GM23338 (cell line): ENCODE measurements around the gene REL. TPM values are rescaled to one million over a fixed set of nuclear protein-coding genes. Genes with fewer than 3 reads are reported as not detected.

Experiments used
- ATAC-seq: fragments of 200-7000 bp; cut with Tn5 transposase; 3 replicates; pipeline ENCODE4 v1.9.1; 2020
- DNase-seq: peaks from one replicate; pipeline ENCODE4 v3.0.0-alpha.2; 2015; ENCODE audit warnings: low spot score
- H2AFZ ChIP-seq: fragments of 200-600 bp; sonication (generic); 2 replicates; pipeline ENCODE4 v1.8.0; 2016; ENCODE audit warnings: antibody characterized with exemption, mild to moderate bottlenecking, moderate library complexity
- H3F3A ChIP-seq: fragments of 200-600 bp; sonication (generic); replicated peaks from 2 replicates; pipeline ENCODE4 v1.8.0; 2017; ENCODE audit warnings: antibody characterized with exemption, mixed run types, low read depth
- H3K27ac ChIP-seq: fragments of 200-600 bp; sonication (generic); 2 replicates; pipeline ENCODE4 v1.6.1; 2016; ENCODE audit warnings: low read depth
- H3K27me3 ChIP-seq: fragments of 200-600 bp; sonication (generic); 2 replicates; pipeline ENCODE4 v1.8.0; 2016; ENCODE audit warnings: mild to moderate bottlenecking, mixed run types, moderate library complexity; ENCODE audit not compliant: insufficient read depth
- H3K36me3 ChIP-seq: fragments of 200-600 bp; sonication (generic); 2 replicates; pipeline ENCODE4 v1.8.0; 2016; ENCODE audit warnings: mild to moderate bottlenecking; ENCODE audit not compliant: insufficient read depth
- H3K4me1 ChIP-seq: fragments of 200-600 bp; sonication (generic); 2 replicates; pipeline ENCODE4 v1.8.0; 2016; ENCODE audit warnings: mild to moderate bottlenecking, moderate library complexity; ENCODE audit not compliant: insufficient read depth
- H3K4me2 ChIP-seq: fragments of 200-600 bp; sonication (generic); 2 replicates; pipeline ENCODE4 v1.7.1; 2017; ENCODE audit warnings: mixed run types
- H3K4me3 ChIP-seq: fragments of 200-600 bp; sonication (generic); 2 replicates; pipeline ENCODE4 v1.6.1; 2016; ENCODE audit warnings: mixed run types
- H3K79me2 ChIP-seq: fragments of 200-600 bp; sonication (generic); replicated peaks from 2 replicates; pipeline ENCODE4 v1.8.0; 2017; ENCODE audit warnings: mild to moderate bottlenecking; ENCODE audit not compliant: insufficient read depth
- H3K9me2 ChIP-seq: fragments of 200-600 bp; sonication (generic); 2 replicates; pipeline ENCODE4 v1.8.0; 2017; ENCODE audit not compliant: insufficient read depth
- H4K20me1 ChIP-seq: fragments of 200-600 bp; sonication (generic); replicated peaks from 2 replicates; pipeline ENCODE4 v1.8.0; 2017; ENCODE audit warnings: mild to moderate bottlenecking; ENCODE audit not compliant: insufficient read depth
- H3K27ac Mint-ChIP-seq: 2 replicates; pipeline ENCODE4 v1.8.0; 2020; ENCODE audit warnings: inconsistent platforms, mild to moderate bottlenecking, moderate library complexity, mixed read lengths
- H3K27me3 Mint-ChIP-seq: 3 replicates; pipeline ENCODE4 v1.8.0; 2022; ENCODE audit warnings: low read depth, mild to moderate bottlenecking, moderate library complexity, mixed read lengths, inconsistent platforms; ENCODE audit not compliant: insufficient read depth, poor library complexity
- H3K36me3 Mint-ChIP-seq: 3 replicates; pipeline ENCODE4 v1.8.0; 2021; ENCODE audit warnings: low read depth, mild to moderate bottlenecking, inconsistent platforms, moderate library complexity, mixed read lengths
- H3K4me1 Mint-ChIP-seq: 3 replicates; pipeline ENCODE4 v1.8.0; 2020; ENCODE audit warnings: mild to moderate bottlenecking, inconsistent platforms, mixed read lengths
- H3K4me3 Mint-ChIP-seq: 3 replicates; pipeline ENCODE4 v1.8.0; 2021; ENCODE audit warnings: moderate library complexity, mild to moderate bottlenecking, inconsistent platforms, mixed read lengths
- H3K9me3 Mint-ChIP-seq: 3 replicates; pipeline ENCODE4 v1.8.0; 2020; ENCODE audit warnings: moderate library complexity, mild to moderate bottlenecking, inconsistent platforms, mixed read lengths
- CREB1 ChIP-seq: fragments of 250-450 bp; sonication (Bioruptor Pico); IDR thresholded peaks from 2 replicates; pipeline ENCODE4 v1.5.0; 2020; ENCODE audit warnings: low read depth, mild to moderate bottlenecking, moderate library complexity
- EZH2 ChIP-seq: fragments of 200-600 bp; sonication (generic); IDR thresholded peaks from one replicate; pipeline ENCODE4 v1.8.0; 2017; ENCODE audit warnings: antibody characterized with exemption, mild to moderate bottlenecking, low read depth; ENCODE audit not compliant: unreplicated experiment
- JUNB ChIP-seq: IDR thresholded peaks from one replicate; pipeline ENCODE4 v1.6.1; 2016; ENCODE audit warnings: antibody characterized with exemption; ENCODE audit not compliant: unreplicated experiment
- NANOG ChIP-seq: IDR thresholded peaks from 2 replicates; pipeline ENCODE4 v1.6.1; 2016; ENCODE audit warnings: antibody characterized with exemption, borderline replicate concordance
- POLR2AphosphoS5 ChIP-seq: IDR thresholded peaks from 2 replicates; pipeline ENCODE4 v1.6.1; 2016; ENCODE audit warnings: antibody characterized with exemption, low read depth
- REST ChIP-seq: IDR thresholded peaks from one replicate; pipeline ENCODE4 v1.6.1; 2018; ENCODE audit warnings: antibody characterized with exemption; ENCODE audit not compliant: unreplicated experiment
- STAT1 ChIP-seq: IDR thresholded peaks from one replicate; pipeline ENCODE4 v1.6.1; 2016; ENCODE audit warnings: antibody characterized with exemption; ENCODE audit not compliant: unreplicated experiment
- ZNF114 ChIP-seq: fragments of 250-450 bp; sonication (Bioruptor Pico); IDR thresholded peaks from 2 replicates; pipeline ENCODE4 v1.5.0; 2020; ENCODE audit warnings: mild to moderate bottlenecking, moderate library complexity
- ZNF331 ChIP-seq: fragments of 250-450 bp; sonication (Bioruptor Pico); IDR thresholded peaks from 2 replicates; pipeline ENCODE4 v1.5.0; 2020; ENCODE audit warnings: low read depth, mild to moderate bottlenecking, moderate library complexity
- polyA plus RNA-seq: library from polyadenylated mRNA; unstranded; fragments of >200 nt; fragmentation: Nextera tagmentation; extraction: Ambion mirVana; gene quantifications from 2 replicates; pipeline ENCODE4 v1.2.1, GENCODE V29; 2016
- total RNA-seq: library from RNA; depleted of rRNA; stranded (reverse); fragments of >200 nt; shearing (Covaris generic); gene quantifications from 2 replicates; pipeline ENCODE4 v1.2.3, GENCODE V29; 2014
- TF ChIP-seq, protein P1 (sequence below), 2 experiments: fragments of 200-600 bp in 1 of 2; sonication (generic) in 1 of 2; conservative IDR thresholded peaks; 2 replicates each; pipeline versions ENCODE4 v1.5.1 to v1.6.1; 2016 to 2017; ENCODE audit warnings: antibody characterized with exemption in 2 of 2, low read depth in 2 of 2, mild to moderate bottlenecking in 2 of 2, moderate library complexity in 1 of 2
- TF ChIP-seq, protein P2 (sequence below): IDR thresholded peaks from 2 replicates; pipeline ENCODE4 v1.6.1; 2016; ENCODE audit warnings: antibody characterized with exemption

The REL gene
- total and polyA plus RNA-seq, 2 experiments from 2014 or later, result 4.1 to 8.0 TPM

- Histone ChIP-seq H3K4me2 (no peak overlapping the region), H2AFZ (no peak overlapping the region), H3K4me3 (no peak overlapping the region), H3K79me2 (no peaks in the 10 kb centered on the region), H3F3A (no peaks in the 10 kb centered on the region), H3K27me3 (no peaks in the 10 kb centered on the region), H3K4me1 (no peaks in the 10 kb centered on the region), H3K27ac (no peak overlapping the region), H3K36me3 (no peaks in the 10 kb centered on the region), H3K9me2 (no peaks in the 10 kb centered on the region), H4K20me1 (no peaks in the 10 kb centered on the region)
- Mint-ChIP-seq H3K4me1 (no peaks in the 10 kb centered on the region), H3K27me3 (peaks cover 1% of the 10 kb centered on the region), H3K9me3 (no peaks in the 10 kb centered on the region), H3K27ac (no peak overlapping the region), H3K4me3 (no peak overlapping the region), H3K36me3 (no peaks in the 10 kb centered on the region)
- ATAC-seq, result no peak
- no peak for DNase-seq
- TF ChIP-seq ZNF331 (no peak), REST (no peak), JUNB (no peak), EZH2 (no peak), STAT1 (no peak), NANOG (no peak), ZNF114 (CRISPR knock-in tag) (no peak)
- TF ChIP-seq, protein P1, sequence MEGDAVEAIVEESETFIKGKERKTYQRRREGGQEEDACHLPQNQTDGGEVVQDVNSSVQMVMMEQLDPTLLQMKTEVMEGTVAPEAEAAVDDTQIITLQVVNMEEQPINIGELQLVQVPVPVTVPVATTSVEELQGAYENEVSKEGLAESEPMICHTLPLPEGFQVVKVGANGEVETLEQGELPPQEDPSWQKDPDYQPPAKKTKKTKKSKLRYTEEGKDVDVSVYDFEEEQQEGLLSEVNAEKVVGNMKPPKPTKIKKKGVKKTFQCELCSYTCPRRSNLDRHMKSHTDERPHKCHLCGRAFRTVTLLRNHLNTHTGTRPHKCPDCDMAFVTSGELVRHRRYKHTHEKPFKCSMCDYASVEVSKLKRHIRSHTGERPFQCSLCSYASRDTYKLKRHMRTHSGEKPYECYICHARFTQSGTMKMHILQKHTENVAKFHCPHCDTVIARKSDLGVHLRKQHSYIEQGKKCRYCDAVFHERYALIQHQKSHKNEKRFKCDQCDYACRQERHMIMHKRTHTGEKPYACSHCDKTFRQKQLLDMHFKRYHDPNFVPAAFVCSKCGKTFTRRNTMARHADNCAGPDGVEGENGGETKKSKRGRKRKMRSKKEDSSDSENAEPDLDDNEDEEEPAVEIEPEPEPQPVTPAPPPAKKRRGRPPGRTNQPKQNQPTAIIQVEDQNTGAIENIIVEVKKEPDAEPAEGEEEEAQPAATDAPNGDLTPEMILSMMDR (conservative IDR thresholded peaks at IDR 0.05; ENCODE audit: low read depth in 2 of 2), result no peak
- TF ChIP-seq, protein P2, sequence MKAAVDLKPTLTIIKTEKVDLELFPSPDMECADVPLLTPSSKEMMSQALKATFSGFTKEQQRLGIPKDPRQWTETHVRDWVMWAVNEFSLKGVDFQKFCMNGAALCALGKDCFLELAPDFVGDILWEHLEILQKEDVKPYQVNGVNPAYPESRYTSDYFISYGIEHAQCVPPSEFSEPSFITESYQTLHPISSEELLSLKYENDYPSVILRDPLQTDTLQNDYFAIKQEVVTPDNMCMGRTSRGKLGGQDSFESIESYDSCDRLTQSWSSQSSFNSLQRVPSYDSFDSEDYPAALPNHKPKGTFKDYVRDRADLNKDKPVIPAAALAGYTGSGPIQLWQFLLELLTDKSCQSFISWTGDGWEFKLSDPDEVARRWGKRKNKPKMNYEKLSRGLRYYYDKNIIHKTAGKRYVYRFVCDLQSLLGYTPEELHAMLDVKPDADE, result no peak
These were observed 75.8 kb downstream of the REL start for GRCh38 chr2:60957224-60957623.

DNA sequence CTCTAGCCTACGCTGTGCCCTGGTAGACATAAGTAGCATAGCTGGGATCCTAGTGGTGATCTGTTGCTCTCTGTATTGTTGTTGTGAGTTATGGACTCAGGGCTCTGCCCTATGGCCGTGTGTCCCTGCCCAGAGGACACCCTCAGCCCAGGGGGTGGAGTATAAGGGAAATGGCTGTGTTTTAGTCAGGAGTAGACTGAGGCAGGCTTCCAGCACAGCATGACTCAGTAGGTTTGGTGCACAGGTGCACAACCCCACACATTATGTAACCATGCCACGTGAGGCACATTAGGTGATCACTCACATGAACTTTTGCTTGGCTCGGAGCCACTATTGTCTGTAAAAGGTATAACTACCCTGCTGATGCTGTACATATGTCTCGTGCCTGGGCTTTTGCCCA lies 76.3 kb downstream of the REL start:
- Mint-ChIP-seq H3K4me1 (no peaks in the 10 kb centered on the region), H3K27ac (no peak overlapping the region), H3K36me3 (no peaks in the 10 kb centered on the region), H3K4me3 (no peak overlapping the region), H3K27me3 (peaks cover 1% of the 10 kb centered on the region), H3K9me3 (no peaks in the 10 kb centered on the region)
- no peak overlapping the region for H2AFZ ChIP-seq
- ATAC-seq, result no peak
- no peaks in the 10 kb centered on the region for H3K36me3 ChIP-seq
- DNase-seq, result no peak
- H3F3A ChIP-seq, result no peaks in the 10 kb centered on the region
- no peak overlapping the region for H3K4me3 ChIP-seq
- H3K4me2 ChIP-seq, result no peak overlapping the region
- H4K20me1 ChIP-seq, result no peaks in the 10 kb centered on the region
- no peaks in the 10 kb centered on the region for H3K9me2 ChIP-seq
- H3K79me2 ChIP-seq, result no peaks in the 10 kb centered on the region
- H3K27ac ChIP-seq, result no peak overlapping the region
- no peaks in the 10 kb centered on the region for H3K27me3 ChIP-seq
- H3K4me1 ChIP-seq, result no peaks in the 10 kb centered on the region
- TF ChIP-seq, protein P2, result no peak
- TF ChIP-seq POLR2AphosphoS5 (no peak), ZNF114 (CRISPR knock-in tag) (no peak), STAT1 (no peak), NANOG (no peak), CREB1 (CRISPR knock-in tag) (no peak), JUNB (no peak), EZH2 (no peak)
- TF ChIP-seq, protein P1 (conservative IDR thresholded peaks at IDR 0.05; ENCODE audit: low read depth in 2 of 2), result no peak
